Measurements from ENCODE around the gene OVCA2. TPM values are rescaled to one million over a fixed set of nuclear protein-coding genes. Genes with fewer than 3 reads are reported as not detected.
A peak's percentile ranks its signal among the peaks of the same experiment; 100 is the strongest.

Gene OVCA2
- total and polyA plus RNA-seq, 3 donors from 2014 or later, result 46.3 to 55.1 (median 46.3) TPM

GRCh38 chr17:2055292-2056205, 13.7 kb downstream of the OVCA2 start:
- no peak for TF ChIP-seq CTCF (IDR thresholded peaks at IDR 0.05)
- no peak for TF ChIP-seq POLR2A (IDR thresholded peaks at IDR 0.05)
- no peaks in the 10 kb centered on the region for H3K36me3 ChIP-seq (ENCODE audit: low read depth, missing control alignments)
- H3K4me1 ChIP-seq, result peaks cover 20% of the 10 kb centered on the region
- no peaks in the 10 kb centered on the region for H3K9me3 ChIP-seq
- 0 to 47% methylated on average over 5 to 51 of the region's 113 CpGs for WGBS, 2 donors
- no peak for DNase-seq
- peak overlapping the region; percentile 88 to 92 for H3K27ac ChIP-seq
- intact Hi-C loops (cut with DNase I; ENCODE audit: low total_unique reads), result loop anchor here (2.0 kb wide), 1 partner anchor 189 kb away; no protein-coding TSS in a partner anchor
- H3K27me3 ChIP-seq, result no peaks in the 10 kb centered on the region
- H3K4me3 ChIP-seq, result peak overlapping the region; percentile 66 to 81

GRCh38 chr17:2056206-2057174, 14.7 kb downstream of the OVCA2 start:
- 28 to 36% methylated on average over 22 to 71 of the region's 85 CpGs for WGBS, 2 donors
- peaks cover 23% of the 10 kb centered on the region for H3K4me1 ChIP-seq
- intact Hi-C loops (cut with DNase I; ENCODE audit: low total_unique reads), result no loop called here

GRCh38 chr17:2057175-2057759, 15.4 kb downstream of the OVCA2 start:
- no peaks in the 10 kb centered on the region for H3K9me3 ChIP-seq
- 26 to 63% methylated on average over 8 to 49 of the region's 81 CpGs for WGBS, 2 donors
- no peak for DNase-seq
- H3K4me1 ChIP-seq, result peaks cover 27% of the 10 kb centered on the region
- H3K4me3 ChIP-seq, result peak overlapping the region in 1 of 2 donors; percentile 66
- intact Hi-C loops (cut with DNase I; ENCODE audit: low total_unique reads), result no loop called here
- peak overlapping the region in 1 of 2 donors; percentile 92 for H3K27ac ChIP-seq
- TF ChIP-seq CTCF (IDR thresholded peaks at IDR 0.05) (no peak), POLR2A (IDR thresholded peaks at IDR 0.05) (no peak)
- no peaks in the 10 kb centered on the region for H3K27me3 ChIP-seq
- H3K36me3 ChIP-seq (ENCODE audit: low read depth, missing control alignments), result no peaks in the 10 kb centered on the region

More at GRCh38 chr17:2056206-2057174, 14.7 kb downstream of the OVCA2 start:
- TF ChIP-seq POLR2A (IDR thresholded peaks at IDR 0.05), result no peak
- no peak for TF ChIP-seq CTCF (IDR thresholded peaks at IDR 0.05)
- no peaks in the 10 kb centered on the region for H3K27me3 ChIP-seq
- DNase-seq, result no peak
- H3K36me3 ChIP-seq (ENCODE audit: low read depth, missing control alignments), result no peaks in the 10 kb centered on the region
- H3K4me3 ChIP-seq, result peak overlapping the region; percentile 65 to 66
- no peaks in the 10 kb centered on the region for H3K9me3 ChIP-seq
- peak overlapping the region; percentile 77 to 92 for H3K27ac ChIP-seq

GRCh38 chr17:2057760-2058585, 16.2 kb downstream of the OVCA2 start:
- H3K4me3 ChIP-seq, result peak overlapping the region; percentile 58 to 66
- intact Hi-C loops (cut with DNase I; ENCODE audit: low total_unique reads), result no loop called here
- H3K27me3 ChIP-seq, result no peaks in the 10 kb centered on the region
- TF ChIP-seq POLR2A (IDR thresholded peaks at IDR 0.05), result no peak
- TF ChIP-seq CTCF (IDR thresholded peaks at IDR 0.05), result no peak
- H3K27ac ChIP-seq, result peak overlapping the region; percentile 75 to 92
- peaks cover 34% of the 10 kb centered on the region for H3K4me1 ChIP-seq
- DNase-seq, result no peak
- WGBS, 2 donors, result 42 to 83% methylated on average over 15 to 93 of the region's 98 CpGs
- no peaks in the 10 kb centered on the region for H3K9me3 ChIP-seq
- no peaks in the 10 kb centered on the region for H3K36me3 ChIP-seq (ENCODE audit: low read depth, missing control alignments)

Data from testis (tissue), 3 donors.